GM18511 (cell line): ENCODE data around the gene HSD17B12.

Experiments
- ATAC-seq: cut with Tn5 transposase; IDR thresholded peaks from one replicate; pipeline ENCODE4 v1.9.1; 2021; ENCODE audit warnings: mild to moderate bottlenecking, moderate library complexity; ENCODE audit not compliant: unreplicated experiment

The HSD17B12 gene

GRCh38 chr11:43797337-43797736, 116.8 kb downstream of the HSD17B12 start:
- no peak for ATAC-seq

- no peak for ATAC-seq
These were observed 117.3 kb downstream of the HSD17B12 start for GRCh38 chr11:43797866-43798265.

GRCh38 chr11:43802509-43802908, 122.0 kb downstream of the HSD17B12 start:
- no peak for ATAC-seq

GRCh38 chr11:43803766-43804165, 123.2 kb downstream of the HSD17B12 start:
- no peak for ATAC-seq

- ATAC-seq = no peak
These were observed 126.4 kb downstream of the HSD17B12 start for GRCh38 chr11:43806976-43807375.

- no peak for ATAC-seq
These were observed 130.5 kb downstream of the HSD17B12 start for GRCh38 chr11:43810929-43811596.

GRCh38 chr11:43812471-43812870, 131.9 kb downstream of the HSD17B12 start:
- no peak for ATAC-seq

- ATAC-seq = no peak
These were observed 137.7 kb downstream of the HSD17B12 start for GRCh38 chr11:43818220-43818619.

- peak; percentile 65 for ATAC-seq
These were observed 139.4 kb downstream of the HSD17B12 start for GRCh38 chr11:43819926-43820325.

- no peak for ATAC-seq
These were observed 142.8 kb downstream of the HSD17B12 start for GRCh38 chr11:43823316-43823715.

- no peak for ATAC-seq
These were observed 143.3 kb downstream of the HSD17B12 start for GRCh38 chr11:43823851-43824250.

GRCh38 chr11:43825217-43825816, 144.8 kb downstream of the HSD17B12 start:
- no peak for ATAC-seq

GRCh38 chr11:43830928-43831440, 150.4 kb downstream of the HSD17B12 start:
- no peak for ATAC-seq

GRCh38 chr11:43832536-43832935, 152.0 kb downstream of the HSD17B12 start:
- ATAC-seq = no peak

- no peak for ATAC-seq
These were observed 153.1 kb downstream of the HSD17B12 start for GRCh38 chr11:43833657-43834073.

GRCh38 chr11:43834286-43834685, 153.7 kb downstream of the HSD17B12 start:
- ATAC-seq = no peak

- ATAC-seq = no peak
These were observed 154.6 kb downstream of the HSD17B12 start for GRCh38 chr11:43835104-43835503.

- peak; percentile 60 for ATAC-seq
These were observed 157.3 kb downstream of the HSD17B12 start for GRCh38 chr11:43837879-43838278.

- no peak for ATAC-seq
These were observed 161.5 kb downstream of the HSD17B12 start for GRCh38 chr11:43842021-43842420.

GRCh38 chr11:43845816-43846215, 165.3 kb downstream of the HSD17B12 start:
- ATAC-seq = no peak

GRCh38 chr11:43852057-43852636, 171.6 kb downstream of the HSD17B12 start:
- peak; percentile 86 for ATAC-seq

- no peak for ATAC-seq
These were observed 173.2 kb downstream of the HSD17B12 start for GRCh38 chr11:43853781-43854180.
